HUES48 (cell line): ENCODE data around the gene ERGIC2.

ENCODE experiments used
- H3K27ac ChIP-seq: one replicate; pipeline ENCODE4 v1.7.0; 2013; ENCODE audit warnings: low read depth, low read length, inconsistent platforms
- H3K27me3 ChIP-seq: 2 replicates; pipeline ENCODE4 v1.6.1; 2013; ENCODE audit warnings: mild to moderate bottlenecking, low read length; ENCODE audit not compliant: control insufficient read depth, insufficient read depth
- H3K36me3 ChIP-seq: 2 replicates; pipeline ENCODE4 v1.6.1; 2013; ENCODE audit warnings: low read length; ENCODE audit not compliant: control insufficient read depth, insufficient read depth
- H3K4me1 ChIP-seq: 2 replicates; pipeline ENCODE4 v1.6.1; 2013; ENCODE audit warnings: mild to moderate bottlenecking, low read length; ENCODE audit not compliant: control insufficient read depth, insufficient read depth
- H3K4me3 ChIP-seq: 2 replicates; pipeline ENCODE4 v1.5.1; 2013; ENCODE audit warnings: mild to moderate bottlenecking, low read depth, low read length
- H3K9ac ChIP-seq: 2 replicates; pipeline ENCODE4 v1.6.1; 2013; ENCODE audit warnings: mild to moderate bottlenecking, low read depth, low read length, moderate library complexity
- H3K9me3 ChIP-seq: 2 replicates; pipeline ENCODE4 v1.6.1; 2013; ENCODE audit warnings: low read length; ENCODE audit not compliant: control insufficient read depth, insufficient read depth

Gene ERGIC2

GRCh38 chr12:29374913-29375312, 6.1 kb downstream of the ERGIC2 start:
- peaks cover 18% of the 10 kb centered on the region for H3K36me3 ChIP-seq
- H3K9me3 ChIP-seq: no peaks in the 10 kb centered on the region
- H3K27ac ChIP-seq: no peak overlapping the region
- H3K9ac ChIP-seq: no peak overlapping the region
- no peak overlapping the region for H3K4me3 ChIP-seq
- peaks cover 5% of the 10 kb centered on the region; the same call in 1 of the 2 replicates for H3K4me1 ChIP-seq
- H3K27me3 ChIP-seq: no peaks in the 10 kb centered on the region

- Histone ChIP-seq H3K9ac (no peak overlapping the region), H3K4me1 (no peaks in the 10 kb centered on the region), H3K9me3 (no peaks in the 10 kb centered on the region), H3K27me3 (no peaks in the 10 kb centered on the region), H3K36me3 (peaks cover 27% of the 10 kb centered on the region), H3K4me3 (no peak overlapping the region), H3K27ac (no peak overlapping the region)
These were observed 7.0 kb downstream of the ERGIC2 start for GRCh38 chr12:29374012-29374411.

GRCh38 chr12:29365091-29365490, 15.9 kb downstream of the ERGIC2 start:
- Histone ChIP-seq H3K27ac (no peak overlapping the region), H3K9me3 (no peaks in the 10 kb centered on the region), H3K27me3 (no peaks in the 10 kb centered on the region), H3K4me3 (no peak overlapping the region), H3K4me1 (no peaks in the 10 kb centered on the region), H3K36me3 (peaks cover 52% of the 10 kb centered on the region), H3K9ac (no peak overlapping the region)

- Histone ChIP-seq H3K9ac (no peak overlapping the region), H3K36me3 (peaks cover 45% of the 10 kb centered on the region), H3K4me3 (no peak overlapping the region), H3K9me3 (no peaks in the 10 kb centered on the region), H3K4me1 (no peaks in the 10 kb centered on the region), H3K27ac (no peak overlapping the region), H3K27me3 (no peaks in the 10 kb centered on the region)
These were observed 26.0 kb downstream of the ERGIC2 start for GRCh38 chr12:29354954-29355353.

- Histone ChIP-seq H3K9me3 (no peaks in the 10 kb centered on the region), H3K4me1 (no peaks in the 10 kb centered on the region), H3K4me3 (no peak overlapping the region), H3K9ac (no peak overlapping the region), H3K36me3 (peaks cover 47% of the 10 kb centered on the region), H3K27me3 (no peaks in the 10 kb centered on the region), H3K27ac (no peak overlapping the region)
These were observed 30.9 kb downstream of the ERGIC2 start for GRCh38 chr12:29350080-29350479.

GRCh38 chr12:29346769-29347421, 34.1 kb downstream of the ERGIC2 start:
- Histone ChIP-seq H3K9ac (no peak overlapping the region), H3K27ac (no peak overlapping the region), H3K36me3 (peaks cover 59% of the 10 kb centered on the region), H3K4me3 (no peak overlapping the region), H3K9me3 (no peaks in the 10 kb centered on the region), H3K4me1 (no peaks in the 10 kb centered on the region), H3K27me3 (no peaks in the 10 kb centered on the region)

GRCh38 chr12:29343022-29343799, 37.8 kb downstream of the ERGIC2 start:
- Histone ChIP-seq H3K9me3 (no peaks in the 10 kb centered on the region), H3K4me3 (no peak overlapping the region), H3K27ac (no peak overlapping the region), H3K36me3 (peaks cover 67% of the 10 kb centered on the region), H3K4me1 (no peaks in the 10 kb centered on the region), H3K9ac (no peak overlapping the region), H3K27me3 (no peaks in the 10 kb centered on the region)

GRCh38 chr12:29337325-29337724, 43.6 kb downstream of the ERGIC2 start:
- no peaks in the 10 kb centered on the region for H3K4me1 ChIP-seq
- no peak overlapping the region for H3K27ac ChIP-seq
- no peaks in the 10 kb centered on the region for H3K9me3 ChIP-seq
- H3K27me3 ChIP-seq: no peaks in the 10 kb centered on the region
- no peak overlapping the region for H3K4me3 ChIP-seq
- peaks cover 30% of the 10 kb centered on the region for H3K36me3 ChIP-seq
- no peak overlapping the region for H3K9ac ChIP-seq

GRCh38 chr12:29334937-29335336, 46.0 kb downstream of the ERGIC2 start:
- H3K4me3 ChIP-seq: no peak overlapping the region
- H3K27me3 ChIP-seq: no peaks in the 10 kb centered on the region
- H3K9ac ChIP-seq: no peak overlapping the region
- 0 out of 2 replicates have a peak, but pooled peaks cover 8% of the 10 kb centered on the region for H3K36me3 ChIP-seq
- no peak overlapping the region for H3K27ac ChIP-seq
- no peaks in the 10 kb centered on the region for H3K4me1 ChIP-seq
- H3K9me3 ChIP-seq: no peaks in the 10 kb centered on the region

- Histone ChIP-seq H3K9me3 (no peaks in the 10 kb centered on the region), H3K4me1 (no peaks in the 10 kb centered on the region), H3K27me3 (no peaks in the 10 kb centered on the region), H3K9ac (no peak overlapping the region), H3K36me3 (0 out of 2 replicates have a peak, but pooled peaks cover 1% of the 10 kb centered on the region), H3K27ac (no peak overlapping the region), H3K4me3 (no peak overlapping the region)
These were observed 47.8 kb downstream of the ERGIC2 start for GRCh38 chr12:29333178-29333577.

GRCh38 chr12:29329411-29329810, 51.6 kb downstream of the ERGIC2 start:
- Histone ChIP-seq H3K36me3 (no peaks in the 10 kb centered on the region), H3K4me3 (no peak overlapping the region), H3K4me1 (no peaks in the 10 kb centered on the region), H3K27me3 (no peaks in the 10 kb centered on the region), H3K27ac (no peak overlapping the region), H3K9ac (no peak overlapping the region), H3K9me3 (no peaks in the 10 kb centered on the region)
